ENCODE measurements around the gene MOB3A.

DNA sequence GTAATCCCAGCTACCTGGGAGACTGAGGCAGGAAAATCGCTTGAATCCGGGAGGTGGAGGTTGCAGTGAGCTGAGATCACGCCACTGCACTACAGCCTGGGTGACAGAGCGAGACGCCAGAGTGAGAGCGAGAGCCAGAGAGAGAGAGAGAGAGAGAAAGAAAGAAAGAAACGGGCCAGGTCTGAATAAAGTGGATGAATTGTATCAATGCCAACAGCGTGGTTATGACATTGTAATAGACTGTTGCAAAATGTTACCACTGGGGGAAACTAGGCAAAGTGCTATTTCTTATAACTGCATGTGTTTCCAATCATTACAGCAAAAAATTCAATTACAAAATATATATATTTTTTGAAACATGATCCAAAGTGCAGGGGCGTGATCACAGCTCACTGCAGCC is 68.8 kb downstream of the MOB3A start:
- no peak for TF ChIP-seq GATA3 (IDR thresholded peaks at IDR 0.05; ENCODE audit: low read depth, low read length)
- TF ChIP-seq GATA2 (IDR thresholded peaks at IDR 0.05; ENCODE audit: low read depth, low read length), result no peak

All from SH-SY5Y (cell line).